A172 (cell line): Measurements from ENCODE around the gene TRPM8. TPM values are rescaled to one million over a fixed set of nuclear protein-coding genes. Genes with fewer than 3 reads are reported as not detected.
"Not testable (repeated sequence)": the region's sequence is repeated elsewhere in the genome, so short reads cannot be mapped to it uniquely, and the experiment has no call there.

Experiments used
- DNase-seq: peaks from one replicate; pipeline ENCODE4 v3.0.0-alpha.2; 2015; ENCODE audit warnings: low spot score
- total RNA-seq: library from RNA; depleted of rRNA; stranded (reverse); fragments of >200 nt; shearing (Covaris generic); gene quantifications from 2 replicates; pipeline ENCODE4 v1.2.3, GENCODE V29; 2014; rRNA removed

The TRPM8 gene
- total RNA-seq: 1.1 and 2.4 TPM in 2 replicates

GRCh38 chr2:233917116-233917515, at the start of gene TRPM8:
Gene TRPM8, plus strand, starts transcription at chr2:233917373. Its CDS starts 9,165 bp downstream, at chr2:233926538.
- no peak for DNase-seq

- no peak for DNase-seq
Measured at GRCh38 chr2:233867993-233868532, 49.1 kb upstream of the TRPM8 start, which contains the start of gene MSL3B. Gene MSL3B, minus strand, starts transcription at chr2:233868386.

- no peak for DNase-seq
Measured at GRCh38 chr2:233871432-233871831, 45.7 kb upstream of the TRPM8 start.

- DNase-seq: not testable (repeated sequence)
Measured at GRCh38 chr2:233872125-233872524, 45.0 kb upstream of the TRPM8 start.

- no peak for DNase-seq
Measured at GRCh38 chr2:233882353-233882752, 34.8 kb upstream of the TRPM8 start.

GRCh38 chr2:233892793-233893192, 24.4 kb upstream of the TRPM8 start:
- DNase-seq: peak; percentile 5

GRCh38 chr2:233896253-233896652, 20.9 kb upstream of the TRPM8 start:
- DNase-seq: not testable (repeated sequence)

GRCh38 chr2:233901367-233901766, 15.8 kb upstream of the TRPM8 start:
- no peak for DNase-seq

- no peak for DNase-seq
Measured at GRCh38 chr2:233901884-233902283, 15.3 kb upstream of the TRPM8 start.

GRCh38 chr2:233905945-233906344, 11.2 kb upstream of the TRPM8 start:
- no peak for DNase-seq

GRCh38 chr2:233907627-233908026, 9.5 kb upstream of the TRPM8 start:
- DNase-seq: no peak

GRCh38 chr2:233912691-233913423, 4.3 kb upstream of the TRPM8 start:
- peak; percentile 26 for DNase-seq

- DNase-seq: peak; percentile 21
Measured at GRCh38 chr2:233915128-233915527, 2.0 kb upstream of the TRPM8 start.

- no peak for DNase-seq
Measured at GRCh38 chr2:233919319-233919718, 2.1 kb downstream of the TRPM8 start.

GRCh38 chr2:233919938-233920337, 2.8 kb downstream of the TRPM8 start:
- peak; percentile 93 for DNase-seq

GRCh38 chr2:233922471-233922870, 5.3 kb downstream of the TRPM8 start:
- no peak for DNase-seq

- no peak for DNase-seq
Measured at GRCh38 chr2:233925402-233925801, 8.2 kb downstream of the TRPM8 start.

- peak; percentile 22 for DNase-seq
Measured at GRCh38 chr2:233926806-233927205, 9.6 kb downstream of the TRPM8 start.

- peak; percentile 46 for DNase-seq
Measured at GRCh38 chr2:233928594-233929351, 11.6 kb downstream of the TRPM8 start.

GRCh38 chr2:233929352-233930022, 12.3 kb downstream of the TRPM8 start:
- peak; percentile 60 for DNase-seq

GRCh38 chr2:233934524-233934923, 17.4 kb downstream of the TRPM8 start:
- no peak for DNase-seq

- no peak for DNase-seq
Measured at GRCh38 chr2:233935426-233935825, 18.3 kb downstream of the TRPM8 start.
